A673 (cell line): Measurements from ENCODE around the gene TXNRD3. TPM values are rescaled to one million over a fixed set of nuclear protein-coding genes. Genes with fewer than 3 reads are reported as not detected.

Experiments used
- BruUV-seq: library from RNA; stranded (reverse); fragments of 400-500 nt; replicated peaks from 2 replicates; lab custom pipeline; 2021; lab: Mats Ljungman, UMichigan
- CTCF ChIA-PET: fragments of 300-600 bp; sonication (Branson Sonifier 250); formaldehyde crosslinking; loops from one replicate; lab custom pipeline; 2022; ENCODE audit warnings: antibody characterized with exemption; lab: Charles Lee
- POLR2A ChIA-PET: fragments of 300-600 bp; sonication (Branson Sonifier 250); formaldehyde crosslinking; loops from one replicate; lab custom pipeline; 2022; ENCODE audit warnings: antibody characterized with exemption; ENCODE audit not compliant: low non-redundant PET; lab: Charles Lee
- DNase-seq: peaks from one replicate; pipeline ENCODE4 v3.0.0-alpha.2; 2015; ENCODE audit warnings: low spot score
- H3K27ac ChIP-seq: fragments of 200-600 bp; sonication (generic); 2 replicates; pipeline ENCODE4 v1.5.1; 2016; ENCODE audit warnings: mixed run types, low read depth, mild to moderate bottlenecking, mixed read lengths, antibody characterized with exemption, low read length; ENCODE audit not compliant: poor library complexity, severe bottlenecking
- H3K27me3 ChIP-seq: fragments of 200-600 bp; sonication (generic); replicated peaks from 2 replicates; pipeline ENCODE4 v1.6.1; 2017; ENCODE audit warnings: mixed run types, low read depth, mild to moderate bottlenecking, mixed read lengths, antibody characterized with exemption, low read length; ENCODE audit not compliant: insufficient read depth, poor library complexity
- H3K36me3 ChIP-seq: fragments of 200-600 bp; sonication (generic); 2 replicates; pipeline ENCODE4 v1.6.1; 2016; ENCODE audit warnings: mixed run types, mild to moderate bottlenecking, mixed read lengths, antibody characterized with exemption, low read length; ENCODE audit not compliant: insufficient read depth, poor library complexity, severe bottlenecking
- H3K4me1 ChIP-seq: fragments of 200-600 bp; sonication (generic); 2 replicates; pipeline ENCODE4 v1.6.1; 2017; ENCODE audit warnings: mixed run types, mild to moderate bottlenecking, mixed read lengths, antibody characterized with exemption, low read length; ENCODE audit not compliant: insufficient read depth, poor library complexity, severe bottlenecking
- H3K4me3 ChIP-seq: fragments of 200-600 bp; sonication (generic); 2 replicates; pipeline ENCODE4 v1.5.1; 2016; ENCODE audit warnings: low read depth, mixed run types, mild to moderate bottlenecking, mixed read lengths, low read length; ENCODE audit not compliant: poor library complexity, severe bottlenecking
- H3K9me3 ChIP-seq: fragments of 200-600 bp; sonication (generic); 2 replicates; pipeline ENCODE4 v1.6.1; 2016; ENCODE audit warnings: mixed run types, low read depth, mild to moderate bottlenecking, mixed read lengths, antibody characterized with exemption, low read length; ENCODE audit not compliant: poor library complexity, severe bottlenecking
- EZH2 ChIP-seq: fragments of 200-600 bp; sonication (generic); IDR thresholded peaks from 2 replicates; pipeline ENCODE4 v1.6.1; 2017; ENCODE audit warnings: borderline replicate concordance, low read depth, mild to moderate bottlenecking, mixed read lengths, antibody characterized with exemption, low read length; ENCODE audit not compliant: poor library complexity, severe bottlenecking
- intact Hi-C: fragments of 100-400 bp; cut with micrococcal nuclease; formaldehyde crosslinking; loops from one replicate; pipeline ENCODE4 v1.10.0; 2022; ENCODE audit not compliant: unreplicated experiment
- total RNA-seq: library from RNA; stranded (reverse); gene quantifications from 2 replicates; pipeline ENCODE4 v1.2.3, GENCODE V29; 2021
- TF ChIP-seq, protein P1 (sequence below): fragments of 300-800, 200-600 bp; sonication (generic); conservative IDR thresholded peaks from 2 replicates; pipeline ENCODE4 v1.5.1; 2017; ENCODE audit warnings: low read depth, mild to moderate bottlenecking, antibody characterized with exemption, low read length, moderate library complexity, mixed read lengths

Gene TXNRD3
- total RNA-seq, 1 experiment from 2014 or later = 4.1 TPM

DNA sequence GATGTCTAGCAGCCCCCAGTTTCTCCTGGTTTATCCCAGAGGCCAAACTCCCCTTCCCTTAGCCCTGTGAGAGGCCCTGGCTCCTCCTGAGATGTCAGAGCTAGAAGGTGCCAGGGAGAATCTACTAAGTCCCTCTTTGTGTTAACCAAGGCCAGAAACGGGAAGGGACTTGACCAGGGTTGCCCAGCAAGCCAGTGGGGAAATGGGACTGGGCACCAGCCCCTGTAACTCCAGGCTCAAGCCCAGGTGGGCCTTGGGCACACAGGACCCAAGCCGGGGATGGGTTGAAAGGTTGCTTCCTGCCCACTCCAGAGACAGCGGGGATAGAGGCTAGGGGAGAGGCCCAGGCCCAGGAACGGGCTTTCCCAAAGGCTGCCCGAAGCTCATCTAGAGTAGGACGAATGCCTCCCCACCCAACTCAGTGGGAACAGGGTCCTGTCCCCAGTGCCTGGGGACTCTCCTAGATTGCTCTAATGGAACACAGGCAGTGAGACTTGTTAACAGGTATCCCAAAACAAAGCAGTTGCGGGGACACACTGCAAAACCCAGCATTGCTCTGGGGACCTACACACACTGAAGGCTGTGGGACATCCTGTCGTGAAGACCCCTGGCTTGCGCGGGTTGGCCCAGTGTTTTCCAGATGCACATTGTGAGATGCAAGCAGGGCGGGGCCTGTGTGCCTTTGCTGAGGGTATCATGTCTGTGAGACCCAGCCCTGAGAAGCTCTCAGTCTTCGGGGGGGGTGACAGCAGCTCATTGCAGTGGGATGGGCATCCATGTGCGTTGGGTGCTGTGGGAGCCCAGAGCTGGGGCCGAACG lies 12.9 kb upstream of the TXNRD3 start:
- BruUV-seq = no TSS peak
- intact Hi-C loops = no loop called here
- CTCF ChIA-PET = no interaction called here
- DNase-seq = no peak
- Histone ChIP-seq H3K4me1 (no peaks in the 10 kb centered on the region), H3K27me3 (peaks cover 6% of the 10 kb centered on the region), H3K9me3 (no peaks in the 10 kb centered on the region), H3K4me3 (no peak overlapping the region), H3K27ac (no peak overlapping the region), H3K36me3 (no peaks in the 10 kb centered on the region)
- TF ChIP-seq EZH2 = no peak
- TF ChIP-seq, protein P1, sequence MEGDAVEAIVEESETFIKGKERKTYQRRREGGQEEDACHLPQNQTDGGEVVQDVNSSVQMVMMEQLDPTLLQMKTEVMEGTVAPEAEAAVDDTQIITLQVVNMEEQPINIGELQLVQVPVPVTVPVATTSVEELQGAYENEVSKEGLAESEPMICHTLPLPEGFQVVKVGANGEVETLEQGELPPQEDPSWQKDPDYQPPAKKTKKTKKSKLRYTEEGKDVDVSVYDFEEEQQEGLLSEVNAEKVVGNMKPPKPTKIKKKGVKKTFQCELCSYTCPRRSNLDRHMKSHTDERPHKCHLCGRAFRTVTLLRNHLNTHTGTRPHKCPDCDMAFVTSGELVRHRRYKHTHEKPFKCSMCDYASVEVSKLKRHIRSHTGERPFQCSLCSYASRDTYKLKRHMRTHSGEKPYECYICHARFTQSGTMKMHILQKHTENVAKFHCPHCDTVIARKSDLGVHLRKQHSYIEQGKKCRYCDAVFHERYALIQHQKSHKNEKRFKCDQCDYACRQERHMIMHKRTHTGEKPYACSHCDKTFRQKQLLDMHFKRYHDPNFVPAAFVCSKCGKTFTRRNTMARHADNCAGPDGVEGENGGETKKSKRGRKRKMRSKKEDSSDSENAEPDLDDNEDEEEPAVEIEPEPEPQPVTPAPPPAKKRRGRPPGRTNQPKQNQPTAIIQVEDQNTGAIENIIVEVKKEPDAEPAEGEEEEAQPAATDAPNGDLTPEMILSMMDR = no peak
- POLR2A ChIA-PET = interaction anchor here (0.6 kb wide), 1 partner anchor 710 kb away, joined by 3 read pairs; no protein-coding TSS in a partner anchor

DNA sequence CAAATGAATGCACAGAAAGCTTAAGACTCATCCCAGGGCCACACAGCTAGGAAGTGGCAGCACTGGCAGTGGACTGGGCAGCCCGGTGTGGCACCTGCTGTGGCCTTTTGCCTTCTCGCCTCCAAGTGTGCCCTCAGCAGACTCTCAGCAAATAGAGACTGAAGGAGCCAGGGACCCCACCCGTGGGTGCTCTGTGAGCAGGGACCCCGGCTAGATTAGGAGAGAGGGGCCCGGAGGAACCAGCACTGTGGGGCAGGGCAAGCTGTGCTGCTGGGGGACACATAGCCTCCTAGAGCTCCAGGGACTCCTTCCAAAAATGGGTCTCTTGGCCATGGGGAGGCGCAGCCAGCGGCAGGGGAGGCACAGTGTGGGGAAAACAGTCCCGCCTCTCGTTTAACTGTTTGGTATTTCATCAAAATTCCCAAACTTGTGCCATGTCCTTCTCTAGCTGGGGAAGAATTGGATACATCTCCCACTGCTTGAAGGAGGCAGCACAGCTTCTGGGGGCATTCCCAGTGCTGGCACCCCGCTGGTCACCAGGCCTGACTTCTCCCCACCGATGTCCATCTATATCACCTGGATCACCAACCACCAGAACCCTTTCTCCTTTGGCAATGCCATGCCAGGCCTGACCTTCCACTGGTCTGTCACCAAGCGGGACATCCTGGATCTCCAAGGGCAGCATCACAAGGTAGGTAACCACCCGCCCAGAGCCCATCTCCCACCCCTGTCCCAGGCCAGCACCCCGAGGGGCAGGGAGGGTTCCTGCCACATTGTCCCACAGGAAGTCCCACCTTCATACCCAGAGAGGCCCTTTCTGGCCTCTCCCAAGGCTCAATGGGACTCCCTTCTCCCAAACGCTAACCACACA lies 12.0 kb upstream of the TXNRD3 start:
- DNase-seq = no peak
- ChIA-PET POLR2A (no interaction called here), CTCF (no interaction called here)
- TF ChIP-seq, protein P1 = no peak
- TF ChIP-seq EZH2 = no peak
- Histone ChIP-seq H3K27me3 (peaks cover 16% of the 10 kb centered on the region), H3K4me1 (no peaks in the 10 kb centered on the region), H3K4me3 (no peak overlapping the region), H3K9me3 (no peaks in the 10 kb centered on the region), H3K36me3 (no peaks in the 10 kb centered on the region), H3K27ac (no peak overlapping the region)
- no TSS peak for BruUV-seq
- intact Hi-C loops = no loop called here

DNA sequence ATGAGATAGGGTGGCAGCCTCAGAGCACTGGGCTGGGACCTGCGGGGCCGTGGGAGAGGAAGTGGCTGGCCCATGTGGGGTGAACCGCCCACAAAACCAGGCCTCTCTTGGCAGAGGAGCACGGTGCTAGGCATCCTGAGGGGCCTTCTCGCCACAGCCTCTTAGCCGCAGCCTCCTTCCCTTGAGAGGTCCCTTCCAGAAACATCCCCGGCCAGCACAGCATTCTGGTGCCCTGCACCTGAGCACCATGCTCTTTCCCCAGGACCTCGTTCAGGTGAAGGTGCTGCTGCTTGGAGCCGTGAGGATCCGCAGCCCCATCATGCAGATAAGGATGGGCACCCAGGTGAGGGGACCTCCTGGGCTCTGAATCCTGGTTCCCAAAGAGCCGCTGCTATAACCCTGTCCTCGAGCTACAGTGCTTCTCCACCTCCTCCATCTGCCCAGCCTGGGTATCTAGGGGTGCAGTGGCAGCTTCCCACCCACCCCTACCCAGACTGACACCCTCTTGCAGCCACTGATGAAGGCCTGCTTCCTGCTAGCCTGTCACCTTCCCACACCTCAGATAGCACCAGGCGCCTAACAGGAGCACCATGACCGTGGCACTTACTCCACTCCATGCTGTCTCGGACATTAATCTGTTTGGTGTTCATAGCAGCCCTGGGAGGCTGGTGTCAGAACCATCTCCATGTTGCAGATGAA lies 11.2 kb upstream of the TXNRD3 start:
- POLR2A ChIA-PET = no interaction called here
- DNase-seq = no peak
- H3K27me3 ChIP-seq = peaks cover 23% of the 10 kb centered on the region
- CTCF ChIA-PET = no interaction called here
- TF ChIP-seq, protein P1 = no peak
- TF ChIP-seq EZH2 = no peak
- BruUV-seq = no TSS peak
- no peak overlapping the region for H3K4me3 ChIP-seq
- no peak overlapping the region for H3K27ac ChIP-seq
- no peaks in the 10 kb centered on the region for H3K36me3 ChIP-seq
- H3K4me1 ChIP-seq = no peaks in the 10 kb centered on the region
- intact Hi-C loops = no loop called here
- H3K9me3 ChIP-seq = peaks cover 5% of the 10 kb centered on the region
